PC-9 (cell line): Measurements from ENCODE around the gene TP53I11. TPM values are rescaled to one million over a fixed set of nuclear protein-coding genes. Genes with fewer than 3 reads are reported as not detected.
A peak's percentile ranks its signal among the peaks of the same experiment; 100 is the strongest.

Experiments
- BruUV-seq: library from RNA; stranded (reverse); fragments of 400-500 nt; replicated peaks from 2 replicates; lab custom pipeline; 2021; lab: Mats Ljungman, UMichigan
- CTCF ChIA-PET: fragments of 300-600 bp; sonication (Branson Sonifier 250); formaldehyde crosslinking; loops from one replicate; lab custom pipeline; 2022; ENCODE audit warnings: antibody characterized with exemption; lab: Charles Lee
- POLR2A ChIA-PET: fragments of 300-600 bp; sonication (Branson Sonifier 250); formaldehyde crosslinking; loops from one replicate; lab custom pipeline; 2022; ENCODE audit warnings: antibody characterized with exemption; ENCODE audit not compliant: unreplicated experiment; lab: Charles Lee
- DNase-seq, 2 experiments: peaks; one replicate each; pipeline versions ENCODE4 v3.0.0 to v3.0.0-alpha.2; 2015 to 2022; ENCODE audit warnings: mixed read lengths in 1 of 2
- H2AFZ ChIP-seq: fragments of 200-600 bp; sonication (generic); 2 replicates; pipeline ENCODE4 v1.8.1; 2017; ENCODE audit warnings: antibody characterized with exemption
- H3F3A ChIP-seq: fragments of 200-600 bp; sonication (generic); 2 replicates; pipeline ENCODE4 v1.8.1; 2017; ENCODE audit warnings: antibody characterized with exemption, mild to moderate bottlenecking, low read depth; ENCODE audit not compliant: insufficient read depth
- H3K27ac ChIP-seq: fragments of 200-600 bp; sonication (generic); 2 replicates; pipeline ENCODE4 v1.6.1; 2016; ENCODE audit warnings: mixed run types
- H3K27me3 ChIP-seq: fragments of 200-600 bp; sonication (generic); 2 replicates; pipeline ENCODE4 v1.6.1; 2016; ENCODE audit warnings: low read depth, mixed run types; ENCODE audit not compliant: insufficient read depth
- H3K36me3 ChIP-seq: fragments of 200-600 bp; sonication (generic); 2 replicates; pipeline ENCODE4 v1.6.1; 2016; ENCODE audit warnings: low read depth, mixed run types
- H3K4me1 ChIP-seq: fragments of 200-600 bp; sonication (generic); replicated peaks from 2 replicates; pipeline ENCODE4 v1.6.1; 2016; ENCODE audit warnings: mixed run types; ENCODE audit not compliant: insufficient read depth
- H3K4me2 ChIP-seq: fragments of 200-600 bp; sonication (generic); 2 replicates; pipeline ENCODE4 v1.6.1; 2017; ENCODE audit warnings: mixed run types
- H3K4me3 ChIP-seq: fragments of 200-600 bp; sonication (generic); 2 replicates; pipeline ENCODE4 v1.6.1; 2016; ENCODE audit warnings: mixed run types
- H3K79me2 ChIP-seq: fragments of 200-600 bp; sonication (generic); 2 replicates; pipeline ENCODE4 v1.6.1; 2017; ENCODE audit warnings: low read depth, mixed run types
- H3K9me2 ChIP-seq: fragments of 200-600 bp; sonication (generic); 2 replicates; pipeline ENCODE4 v1.8.1; 2017; ENCODE audit warnings: mild to moderate bottlenecking; ENCODE audit not compliant: insufficient read depth
- H3K9me3 ChIP-seq: fragments of 200-600 bp; sonication (generic); 2 replicates; pipeline ENCODE4 v1.8.1; 2016; ENCODE audit warnings: low read depth; ENCODE audit not compliant: insufficient read depth
- H4K20me1 ChIP-seq: fragments of 200-600 bp; sonication (generic); 2 replicates; pipeline ENCODE4 v1.8.1; 2017; ENCODE audit not compliant: insufficient read depth
- EZH2 ChIP-seq: fragments of 200-600 bp; sonication (generic); IDR thresholded peaks from 2 replicates; pipeline ENCODE4 v1.8.0; 2017; ENCODE audit warnings: antibody characterized with exemption, low read depth
- intact Hi-C: fragments of 100-400 bp; cut with micrococcal nuclease; formaldehyde crosslinking; loops from one replicate; pipeline ENCODE4 v1.10.0; 2022; ENCODE audit not compliant: unreplicated experiment
- total RNA-seq: library from RNA; stranded (reverse); gene quantifications from 2 replicates; pipeline ENCODE4 v1.2.3, GENCODE V29; 2021
- TF ChIP-seq, protein P1 (sequence below): fragments of 200-600 bp; sonication (generic); conservative IDR thresholded peaks from 2 replicates; pipeline ENCODE4 v1.6.1; 2017; ENCODE audit warnings: mixed run types, antibody characterized with exemption, mild to moderate bottlenecking, moderate library complexity

The TP53I11 gene
- total RNA-seq, 1 experiment from 2014 or later, result 0.46 TPM

DNA sequence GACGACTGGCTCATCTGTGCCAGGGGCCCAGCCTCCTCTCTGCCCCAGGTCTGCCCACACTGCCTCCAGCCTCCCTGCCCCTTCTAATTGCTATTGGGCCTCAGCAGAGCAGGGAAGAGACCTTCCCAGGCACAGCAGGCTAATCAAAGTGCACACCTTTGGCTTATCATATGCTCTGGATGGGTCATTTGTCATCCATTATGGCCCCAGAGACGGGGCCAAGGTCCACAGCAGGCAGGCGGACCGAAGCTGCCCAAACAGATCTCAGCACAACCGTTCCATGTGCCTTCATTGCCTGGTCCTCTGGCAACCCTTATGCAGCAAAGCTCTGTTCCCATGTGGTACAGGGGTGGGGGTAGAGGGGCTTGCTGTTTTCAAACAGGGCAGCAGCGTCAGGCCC lies 66.6 kb downstream of the TP53I11 start:
- H3K36me3 ChIP-seq, result no peaks in the 10 kb centered on the region
- no peaks in the 10 kb centered on the region for H3K4me1 ChIP-seq
- no peak overlapping the region for H3K4me3 ChIP-seq
- POLR2A ChIA-PET, result interaction anchor here (0.6 kb wide), 1 partner anchor 557 kb away, joined by 12 read pairs; no protein-coding TSS in a partner anchor
- BruUV-seq, result no TSS peak
- no peaks in the 10 kb centered on the region for H3K9me3 ChIP-seq
- intact Hi-C loops, result no loop called here
- no peak for TF ChIP-seq EZH2
- TF ChIP-seq, protein P1, sequence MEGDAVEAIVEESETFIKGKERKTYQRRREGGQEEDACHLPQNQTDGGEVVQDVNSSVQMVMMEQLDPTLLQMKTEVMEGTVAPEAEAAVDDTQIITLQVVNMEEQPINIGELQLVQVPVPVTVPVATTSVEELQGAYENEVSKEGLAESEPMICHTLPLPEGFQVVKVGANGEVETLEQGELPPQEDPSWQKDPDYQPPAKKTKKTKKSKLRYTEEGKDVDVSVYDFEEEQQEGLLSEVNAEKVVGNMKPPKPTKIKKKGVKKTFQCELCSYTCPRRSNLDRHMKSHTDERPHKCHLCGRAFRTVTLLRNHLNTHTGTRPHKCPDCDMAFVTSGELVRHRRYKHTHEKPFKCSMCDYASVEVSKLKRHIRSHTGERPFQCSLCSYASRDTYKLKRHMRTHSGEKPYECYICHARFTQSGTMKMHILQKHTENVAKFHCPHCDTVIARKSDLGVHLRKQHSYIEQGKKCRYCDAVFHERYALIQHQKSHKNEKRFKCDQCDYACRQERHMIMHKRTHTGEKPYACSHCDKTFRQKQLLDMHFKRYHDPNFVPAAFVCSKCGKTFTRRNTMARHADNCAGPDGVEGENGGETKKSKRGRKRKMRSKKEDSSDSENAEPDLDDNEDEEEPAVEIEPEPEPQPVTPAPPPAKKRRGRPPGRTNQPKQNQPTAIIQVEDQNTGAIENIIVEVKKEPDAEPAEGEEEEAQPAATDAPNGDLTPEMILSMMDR, result no peak
- CTCF ChIA-PET, result no interaction called here
- H4K20me1 ChIP-seq, result no peaks in the 10 kb centered on the region
- no peaks in the 10 kb centered on the region for H3F3A ChIP-seq
- H3K79me2 ChIP-seq, result no peaks in the 10 kb centered on the region
- H3K27me3 ChIP-seq, result peaks cover 91% of the 10 kb centered on the region
- H3K4me2 ChIP-seq, result no peak overlapping the region
- H2AFZ ChIP-seq, result no peak overlapping the region
- DNase-seq, result no peak
- H3K9me2 ChIP-seq, result no peaks in the 10 kb centered on the region
- no peak overlapping the region for H3K27ac ChIP-seq

DNA sequence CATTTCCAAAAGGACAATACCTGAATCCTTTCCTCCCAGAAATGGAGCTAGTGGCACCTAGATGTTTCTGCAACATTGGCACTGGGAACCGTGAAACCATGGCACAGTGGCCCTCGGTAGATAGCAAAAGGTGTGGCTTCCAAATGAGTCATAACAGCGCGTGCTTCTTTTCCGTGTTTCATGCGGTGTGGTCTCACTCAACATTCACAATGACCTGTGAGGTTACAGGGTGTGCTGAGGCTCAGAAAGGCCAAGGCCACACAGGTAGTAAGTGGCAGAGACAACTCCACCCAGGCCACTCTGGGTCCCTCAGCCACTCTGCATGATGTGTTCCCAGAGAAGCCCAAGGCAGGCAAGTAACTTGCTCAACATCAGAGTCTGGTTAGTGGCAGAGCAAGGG lies 67.4 kb downstream of the TP53I11 start:
- Histone ChIP-seq H2AFZ (no peak overlapping the region), H3K36me3 (no peaks in the 10 kb centered on the region), H3K27me3 (peaks cover 91% of the 10 kb centered on the region), H4K20me1 (no peaks in the 10 kb centered on the region), H3K9me2 (no peaks in the 10 kb centered on the region), H3K9me3 (no peaks in the 10 kb centered on the region), H3K79me2 (no peaks in the 10 kb centered on the region), H3K4me2 (no peak overlapping the region), H3K27ac (no peak overlapping the region), H3K4me3 (no peak overlapping the region), H3K4me1 (no peaks in the 10 kb centered on the region), H3F3A (no peaks in the 10 kb centered on the region)
- intact Hi-C loops, result no loop called here
- no TSS peak for BruUV-seq
- TF ChIP-seq, protein P1, result no peak
- no peak for TF ChIP-seq EZH2
- peak in 1 of 2 experiments; percentile 54 for DNase-seq
- ChIA-PET CTCF (interaction anchor here (0.6 kb wide), 1 partner anchor 53 kb away, joined by 4 read pairs; no protein-coding TSS in a partner anchor), POLR2A (no interaction called here)

Other genes starting within 250 kb of the TP53I11 start
- gene TSPAN18, start 223.9 kb downstream of the TP53I11 start, total RNA-seq, result not detected in 2 replicates
- 10.7 and 12.1 TPM in 2 replicates for gene PRDM11, start 195.8 kb upstream of the TP53I11 start, total RNA-seq